DND-41 (cell line): ENCODE data around the gene TMEM63B.

ENCODE experiments used
- ATAC-seq: fragments of 200-7000 bp; cut with Tn5 transposase; 3 replicates; pipeline ENCODE4 v1.9.1; 2021; ENCODE audit warnings: low read depth; ENCODE audit not compliant: insufficient read depth
- DNase-seq: peaks from one replicate; pipeline ENCODE4 v3.0.0-alpha.2; 2020
- H2AFZ ChIP-seq: 2 replicates; pipeline ENCODE4 v1.6.0; 2012; ENCODE audit warnings: low read depth, low read length
- H3K27ac ChIP-seq: 2 replicates; pipeline ENCODE4 v1.5.1; 2012; ENCODE audit warnings: low read length, inconsistent platforms
- H3K27me3 ChIP-seq: fragments of 200-600 bp; sonication (generic); 2 replicates; pipeline ENCODE4 v1.6.0; 2012; ENCODE audit warnings: low read length, mild to moderate bottlenecking, inconsistent platforms; ENCODE audit not compliant: insufficient read depth, poor library complexity
- H3K36me3 ChIP-seq: 2 replicates; pipeline ENCODE4 v1.5.1; 2012; ENCODE audit warnings: low read length, inconsistent platforms; ENCODE audit not compliant: insufficient read depth
- H3K4me1 ChIP-seq: 2 replicates; pipeline ENCODE4 v1.5.1; 2012; ENCODE audit warnings: mild to moderate bottlenecking, low read length; ENCODE audit not compliant: insufficient read depth
- H3K4me2 ChIP-seq: 2 replicates; pipeline ENCODE4 v1.6.0; 2012; ENCODE audit warnings: mild to moderate bottlenecking, moderate library complexity, low read length, inconsistent platforms; ENCODE audit not compliant: insufficient read depth
- H3K4me3 ChIP-seq, 2 experiments: fragments of 200-600 bp in 1 of 2; shearing (Covaris generic) in 1 of 2; 2 replicates each; pipeline ENCODE4 v1.5.1; 2012 to 2016; ENCODE audit warnings: inconsistent platforms in 2 of 2, low read length in 2 of 2, mild to moderate bottlenecking in 2 of 2, low read depth in 1 of 2, moderate library complexity in 1 of 2
- H3K79me2 ChIP-seq: 2 replicates; pipeline ENCODE4 v1.6.0; 2012; ENCODE audit warnings: low read length, inconsistent platforms; ENCODE audit not compliant: insufficient read depth
- H3K9ac ChIP-seq: 2 replicates; pipeline ENCODE4 v1.6.0; 2012; ENCODE audit warnings: low read depth, mild to moderate bottlenecking, inconsistent platforms, low read length, moderate library complexity
- H3K9me3 ChIP-seq: 2 replicates; pipeline ENCODE4 v1.5.1; 2012; ENCODE audit warnings: low read length, moderate library complexity, mild to moderate bottlenecking, inconsistent platforms; ENCODE audit not compliant: insufficient read depth, severe bottlenecking
- H4K20me1 ChIP-seq: 2 replicates; pipeline ENCODE4 v1.6.0; 2012; ENCODE audit warnings: low read length; ENCODE audit not compliant: insufficient read depth
- EZH2 ChIP-seq: IDR thresholded peaks from 3 replicates; pipeline ENCODE4 v1.6.1; 2012; ENCODE audit warnings: borderline replicate concordance, low read depth, mild to moderate bottlenecking, moderate library complexity, low read length, inconsistent platforms; ENCODE audit not compliant: severe bottlenecking
- TF ChIP-seq, protein P1 (sequence below): IDR thresholded peaks from 2 replicates; pipeline ENCODE4 v1.5.1; 2012; ENCODE audit warnings: borderline replicate concordance, low read length, moderate library complexity, mild to moderate bottlenecking; ENCODE audit not compliant: poor library complexity, severe bottlenecking; ENCODE audit errors: extremely low read depth

The TMEM63B gene

GRCh38 chr6:44104481-44105021 is 22.8 kb upstream of the TMEM63B start:
- Histone ChIP-seq H3K36me3 (peaks cover 69% of the 10 kb centered on the region), H3K27me3 (no peaks in the 10 kb centered on the region), H3K4me3 (no peak overlapping the region), H3K4me2 (no peak overlapping the region), H2AFZ (no peak overlapping the region), H4K20me1 (peaks cover 45% of the 10 kb centered on the region), H3K9me3 (no peaks in the 10 kb centered on the region), H3K4me1 (no peaks in the 10 kb centered on the region), H3K79me2 (no peaks in the 10 kb centered on the region; the same call in 1 of the 2 replicates), H3K27ac (no peak overlapping the region), H3K9ac (no peak overlapping the region)
- TF ChIP-seq EZH2: no peak
- TF ChIP-seq, protein P1, sequence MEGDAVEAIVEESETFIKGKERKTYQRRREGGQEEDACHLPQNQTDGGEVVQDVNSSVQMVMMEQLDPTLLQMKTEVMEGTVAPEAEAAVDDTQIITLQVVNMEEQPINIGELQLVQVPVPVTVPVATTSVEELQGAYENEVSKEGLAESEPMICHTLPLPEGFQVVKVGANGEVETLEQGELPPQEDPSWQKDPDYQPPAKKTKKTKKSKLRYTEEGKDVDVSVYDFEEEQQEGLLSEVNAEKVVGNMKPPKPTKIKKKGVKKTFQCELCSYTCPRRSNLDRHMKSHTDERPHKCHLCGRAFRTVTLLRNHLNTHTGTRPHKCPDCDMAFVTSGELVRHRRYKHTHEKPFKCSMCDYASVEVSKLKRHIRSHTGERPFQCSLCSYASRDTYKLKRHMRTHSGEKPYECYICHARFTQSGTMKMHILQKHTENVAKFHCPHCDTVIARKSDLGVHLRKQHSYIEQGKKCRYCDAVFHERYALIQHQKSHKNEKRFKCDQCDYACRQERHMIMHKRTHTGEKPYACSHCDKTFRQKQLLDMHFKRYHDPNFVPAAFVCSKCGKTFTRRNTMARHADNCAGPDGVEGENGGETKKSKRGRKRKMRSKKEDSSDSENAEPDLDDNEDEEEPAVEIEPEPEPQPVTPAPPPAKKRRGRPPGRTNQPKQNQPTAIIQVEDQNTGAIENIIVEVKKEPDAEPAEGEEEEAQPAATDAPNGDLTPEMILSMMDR: no peak
- DNase-seq (no peak), ATAC-seq (no peak)

DNA sequence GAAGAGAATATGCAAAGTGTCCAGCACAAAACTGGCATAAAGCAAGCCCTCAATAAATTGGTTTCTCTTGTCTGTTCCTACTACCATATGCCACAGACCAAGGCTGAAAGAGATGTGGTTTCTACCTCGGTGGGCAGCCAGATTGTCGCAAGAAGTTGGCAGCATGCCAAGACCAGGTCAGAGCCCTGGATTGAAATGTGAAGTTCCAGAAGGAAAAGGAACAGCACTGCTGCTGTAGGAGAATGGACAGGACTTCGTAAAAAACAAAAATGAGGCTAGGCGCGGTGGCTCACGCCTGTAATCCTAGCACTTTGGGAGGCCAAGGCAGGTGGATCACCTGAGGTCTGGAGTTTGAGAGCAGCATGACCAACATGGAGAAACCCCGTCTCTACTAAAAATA is 22.2 kb upstream of the TMEM63B start:
- Histone ChIP-seq H4K20me1 (peaks cover 48% of the 10 kb centered on the region), H2AFZ (no peak overlapping the region), H3K79me2 (no peaks in the 10 kb centered on the region; the same call in 1 of the 2 replicates), H3K9me3 (no peaks in the 10 kb centered on the region), H3K36me3 (peaks cover 74% of the 10 kb centered on the region), H3K9ac (no peak overlapping the region), H3K27me3 (no peaks in the 10 kb centered on the region), H3K4me2 (no peak overlapping the region), H3K27ac (no peak overlapping the region), H3K4me1 (no peaks in the 10 kb centered on the region), H3K4me3 (no peak overlapping the region)
- ATAC-seq (no peak), DNase-seq (no peak)
- no peak for TF ChIP-seq EZH2
- TF ChIP-seq, protein P1: no peak

DNA sequence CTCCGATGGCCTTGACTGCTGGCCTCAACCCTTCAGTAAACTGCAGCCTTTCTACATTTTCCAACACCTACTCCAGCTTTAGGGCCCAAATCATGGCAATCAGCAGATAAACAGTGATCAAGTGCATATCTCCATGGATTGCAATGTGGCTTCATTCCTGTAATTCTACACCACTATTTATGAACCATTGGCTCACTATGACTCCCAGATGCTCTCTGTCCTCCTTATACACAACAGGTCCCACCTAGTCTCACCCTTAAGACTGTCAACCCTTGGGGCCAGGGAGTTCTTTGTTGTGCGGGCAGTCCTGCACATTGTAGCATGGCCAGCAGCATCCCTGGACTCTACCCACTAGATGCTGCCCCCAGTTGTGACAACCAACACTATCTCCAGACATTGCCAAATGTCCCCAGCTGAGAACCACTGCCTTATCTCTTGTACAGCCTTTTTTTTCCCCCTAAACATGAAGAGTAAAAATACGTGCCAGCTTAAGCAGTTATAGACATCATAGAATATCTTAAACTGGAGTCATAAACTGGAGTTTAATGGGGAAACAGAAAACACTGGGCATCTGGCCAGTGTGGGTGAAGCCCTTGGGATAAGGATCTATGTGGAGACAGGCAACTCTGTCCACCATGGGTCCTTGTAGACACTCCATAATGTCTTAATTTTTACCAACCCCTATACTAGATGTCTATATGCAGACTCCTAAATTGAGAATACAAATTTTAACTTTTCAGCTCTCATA is 21.2 kb upstream of the TMEM63B start:
- no peak for ATAC-seq
- TF ChIP-seq, protein P1: no peak
- TF ChIP-seq EZH2: no peak
- H3K27ac ChIP-seq: no peak overlapping the region
- no peak for DNase-seq
- H3K4me3 ChIP-seq: no peak overlapping the region
- H3K36me3 ChIP-seq: peaks cover 77% of the 10 kb centered on the region
- no peak overlapping the region for H3K4me2 ChIP-seq
- no peaks in the 10 kb centered on the region; the same call in 1 of the 2 replicates for H3K79me2 ChIP-seq
- no peak overlapping the region for H2AFZ ChIP-seq
- H4K20me1 ChIP-seq: peaks cover 54% of the 10 kb centered on the region
- H3K9me3 ChIP-seq: no peaks in the 10 kb centered on the region
- H3K9ac ChIP-seq: no peak overlapping the region
- no peaks in the 10 kb centered on the region for H3K4me1 ChIP-seq
- H3K27me3 ChIP-seq: no peaks in the 10 kb centered on the region
